Stimulated activated CD8-positive, alpha-beta memory T cell treated with anti-CD3 and anti-CD28 coated beads, Interleukin-4, amount 100 ng/mL, for 1 hour (primary cell): ENCODE results near the gene APBB2.
"Not testable (repeated sequence)": the region's sequence is repeated elsewhere in the genome, so short reads cannot be mapped to it uniquely, and the experiment has no call there.

Experiments used
- DNase-seq, 2 donors: peaks; one replicate each; pipeline ENCODE4 v3.0.0-alpha.2; 2020; ENCODE audit warnings: low read depth in 2 of 2, low spot score in 1 of 2

APBB2 gene

GRCh38 chr4:40916218-40916555 lies 298.2 kb downstream of the APBB2 start:
- no peak for DNase-seq

- no peak for DNase-seq
These were observed 298.8 kb downstream of the APBB2 start for GRCh38 chr4:40915318-40916217.

- no peak for DNase-seq
These were observed 301.7 kb downstream of the APBB2 start for GRCh38 chr4:40912460-40913184.

GRCh38 chr4:40910706-40911105 lies 303.6 kb downstream of the APBB2 start:
- DNase-seq, result no peak

DNA sequence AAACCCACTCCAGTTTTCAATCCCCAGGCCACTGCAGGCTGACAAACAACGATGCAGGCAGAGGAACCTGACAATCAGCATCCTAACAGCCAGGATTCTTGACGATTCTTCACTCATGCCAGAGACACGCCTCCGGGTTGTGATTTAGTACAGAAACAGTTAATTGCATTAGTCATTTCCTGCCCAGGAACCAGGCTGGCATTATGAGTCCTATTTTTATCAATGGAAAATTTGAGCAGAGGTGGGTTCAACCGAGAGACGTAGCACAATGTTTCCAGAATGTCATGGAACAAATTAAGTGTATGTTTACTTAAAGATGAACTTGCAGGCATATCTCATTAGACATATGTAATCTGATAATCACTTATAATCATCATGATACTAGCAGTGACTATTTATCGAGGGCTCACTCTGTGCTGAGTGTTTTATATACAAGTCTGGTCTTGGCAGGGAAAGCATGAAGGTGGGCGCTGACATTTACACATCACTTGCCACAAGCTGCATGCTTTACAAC lies 304.9 kb downstream of the APBB2 start:
- no peak for DNase-seq

DNA sequence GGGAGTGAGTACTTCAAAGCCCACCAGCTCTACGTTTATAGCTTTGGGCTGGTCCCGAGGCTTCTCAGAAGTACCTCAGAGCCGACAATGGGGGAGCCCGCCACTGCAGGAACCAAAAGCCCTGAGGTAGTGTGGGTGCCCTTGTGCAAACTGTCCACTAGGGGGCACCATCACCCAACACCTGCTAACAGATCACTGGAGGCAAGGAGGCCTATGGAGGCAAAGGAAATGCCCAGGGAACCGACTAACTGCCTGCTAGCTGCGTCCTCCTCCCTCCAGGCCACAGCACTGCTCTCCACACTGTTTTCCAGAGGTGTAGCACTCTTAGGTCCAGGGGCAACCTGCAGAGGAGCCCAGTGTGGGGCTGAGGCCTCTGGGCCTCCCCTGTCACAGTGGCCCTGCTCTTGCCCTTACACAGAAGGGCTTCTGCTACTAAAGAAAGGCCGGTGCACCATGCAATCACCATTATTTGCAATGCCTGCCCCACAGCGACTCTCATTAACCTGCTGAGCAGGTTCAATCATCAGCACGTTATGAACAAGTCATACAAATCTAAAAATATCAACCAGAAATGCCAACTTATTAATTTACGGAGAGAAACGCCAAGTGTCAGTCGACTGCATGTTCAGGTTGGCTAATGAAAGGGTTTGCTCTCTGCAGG lies 305.5 kb downstream of the APBB2 start:
- peak; percentile 11 to 37 for DNase-seq

- DNase-seq, result no peak
These were observed 306.0 kb downstream of the APBB2 start for GRCh38 chr4:40908297-40908696.

- DNase-seq, result no peak
These were observed 308.9 kb downstream of the APBB2 start for GRCh38 chr4:40905414-40905813.

- DNase-seq, result not testable (repeated sequence)
These were observed 313.8 kb downstream of the APBB2 start for GRCh38 chr4:40900531-40900930.

DNA sequence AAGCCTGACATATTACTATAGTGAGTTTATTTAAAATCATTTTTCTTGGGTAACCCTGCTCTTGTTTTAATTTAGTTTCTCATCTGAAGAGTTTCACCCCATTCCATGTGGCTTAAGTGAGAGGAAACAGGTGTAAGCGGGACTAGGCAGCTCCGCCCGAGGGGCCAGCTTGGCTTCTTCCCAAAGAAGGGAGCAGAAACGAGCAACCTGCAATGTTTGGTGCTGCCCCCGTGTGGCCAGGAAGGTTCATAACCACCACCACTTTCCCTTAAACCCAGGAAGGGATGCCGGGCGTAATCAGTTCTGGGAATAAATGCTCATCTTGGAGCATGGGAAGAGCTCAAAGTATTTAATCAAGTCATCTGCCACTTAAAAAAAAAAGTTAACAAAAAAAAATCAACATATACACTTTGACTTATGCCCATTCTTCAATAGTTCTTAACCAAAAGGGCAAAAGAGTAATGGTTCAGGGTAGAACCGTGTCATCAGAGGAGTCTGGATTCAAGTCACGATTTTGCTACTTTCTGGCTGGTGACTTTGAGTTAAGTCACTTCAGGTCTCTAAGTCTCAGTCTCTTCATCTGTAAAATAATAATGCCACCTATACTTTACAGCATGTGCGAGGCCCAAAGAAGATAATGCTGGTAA lies 316.7 kb downstream of the APBB2 start:
- peak; percentile 17 to 31 for DNase-seq

GRCh38 chr4:40890764-40891163 lies 323.6 kb downstream of the APBB2 start:
- no peak for DNase-seq

GRCh38 chr4:40890199-40890598 lies 324.1 kb downstream of the APBB2 start:
- no peak for DNase-seq

- no peak for DNase-seq
These were observed 325.4 kb downstream of the APBB2 start for GRCh38 chr4:40888933-40889332.

GRCh38 chr4:40887764-40888131 lies 326.6 kb downstream of the APBB2 start:
- no peak for DNase-seq

GRCh38 chr4:40886931-40887763 lies 327.2 kb downstream of the APBB2 start:
- no peak for DNase-seq

DNA sequence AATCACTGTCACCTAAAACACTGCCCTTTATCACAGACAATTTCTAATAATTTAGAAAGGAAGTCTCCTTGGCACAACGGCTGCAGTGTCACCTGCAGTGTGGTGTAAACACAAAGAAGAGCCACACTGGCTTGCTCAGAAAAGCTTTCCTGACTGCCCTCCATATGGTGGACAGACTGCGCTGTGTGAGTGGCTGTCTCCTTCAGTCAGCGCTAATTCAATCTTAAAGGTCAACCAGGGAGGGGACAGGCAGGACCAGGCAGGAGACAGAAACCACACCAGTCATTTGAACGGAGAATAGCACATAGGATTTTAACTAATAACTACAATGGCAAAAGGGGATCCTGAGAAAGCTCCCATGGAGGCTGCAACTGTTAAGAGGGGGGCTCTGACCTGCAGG lies 332.5 kb downstream of the APBB2 start:
- DNase-seq, result no peak

GRCh38 chr4:40881096-40881495 lies 333.2 kb downstream of the APBB2 start:
- no peak for DNase-seq

- DNase-seq, result no peak
These were observed 335.7 kb downstream of the APBB2 start for GRCh38 chr4:40878548-40879055.

DNA sequence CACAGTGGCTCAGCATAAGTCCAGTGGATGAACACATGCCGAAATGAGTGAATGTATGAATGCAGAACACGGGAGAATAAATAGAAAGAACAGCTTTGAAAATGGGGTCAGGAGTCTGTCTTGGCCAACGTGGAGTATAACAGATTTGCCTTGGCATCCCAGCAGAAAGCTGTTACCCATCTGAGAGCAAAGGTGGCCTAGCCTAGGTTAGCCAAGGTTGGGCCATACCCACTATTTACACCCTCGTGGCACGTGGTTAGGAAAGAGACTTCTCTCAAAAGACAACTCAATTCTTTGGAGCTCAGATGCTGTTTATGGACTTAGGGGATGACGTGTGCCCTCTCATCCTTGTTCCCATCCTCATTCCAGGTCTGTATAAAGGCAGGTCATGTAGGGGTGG lies 337.3 kb downstream of the APBB2 start:
- no peak for DNase-seq

GRCh38 chr4:40875507-40876150 lies 338.7 kb downstream of the APBB2 start:
- DNase-seq, result no peak
